ENCODE data around the gene LRP3.

DNA sequence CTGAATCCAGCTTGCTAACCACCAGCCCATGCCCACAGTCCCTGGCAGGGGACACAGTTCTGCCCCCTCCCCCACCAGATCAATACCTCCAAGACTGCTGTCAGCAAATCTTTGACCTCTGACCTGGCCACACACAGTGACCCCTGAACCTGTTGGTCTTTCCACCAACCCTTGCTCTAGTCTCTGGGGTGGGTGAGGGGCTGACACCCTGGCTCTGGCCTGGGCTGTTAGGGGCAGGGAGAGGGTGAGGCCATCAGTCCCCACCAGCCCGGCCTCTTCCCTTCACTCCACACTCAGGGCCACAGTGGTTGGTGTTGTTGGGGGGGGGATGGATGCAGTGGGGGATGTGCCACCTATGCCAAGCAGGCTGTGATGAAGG is 53.3 kb downstream of the LRP3 start:
- TF ChIP-seq POLR2AphosphoS5 (IDR thresholded peaks at IDR 0.05): no peak
- TF ChIP-seq CTCF (IDR thresholded peaks at IDR 0.05; ENCODE audit: poor library complexity, severe bottlenecking): no peak
- TF ChIP-seq MXI1 (conservative IDR thresholded peaks at IDR 0.05; ENCODE audit: poor library complexity, severe bottlenecking): no peak
- TF ChIP-seq TAF1 (IDR thresholded peaks at IDR 0.05; ENCODE audit: low read depth): no peak
- TF ChIP-seq RAD21 (conservative IDR thresholded peaks at IDR 0.05): no peak

Measured in neural cell (in vitro differentiated cells).